HFF-Myc (cell line): Measurements from ENCODE around the gene UGT1A3.

Experiments used
- DNase-seq: peaks from one replicate; pipeline ENCODE4 v3.0.0-alpha.2; 2011; ENCODE audit warnings: low read depth; ENCODE audit errors: extremely low read depth
- H3K4me3 ChIP-seq: replicated peaks from 2 replicates; pipeline ENCODE4 v1.5.1; 2011; ENCODE audit warnings: low read depth, mild to moderate bottlenecking, control low read depth, low read length
- CTCF ChIP-seq: IDR thresholded peaks from 2 replicates; pipeline ENCODE4 v1.5.1; 2012; ENCODE audit warnings: mild to moderate bottlenecking, low read depth, low read length, control low read depth; ENCODE audit errors: missing control alignments

The UGT1A3 gene

DNA sequence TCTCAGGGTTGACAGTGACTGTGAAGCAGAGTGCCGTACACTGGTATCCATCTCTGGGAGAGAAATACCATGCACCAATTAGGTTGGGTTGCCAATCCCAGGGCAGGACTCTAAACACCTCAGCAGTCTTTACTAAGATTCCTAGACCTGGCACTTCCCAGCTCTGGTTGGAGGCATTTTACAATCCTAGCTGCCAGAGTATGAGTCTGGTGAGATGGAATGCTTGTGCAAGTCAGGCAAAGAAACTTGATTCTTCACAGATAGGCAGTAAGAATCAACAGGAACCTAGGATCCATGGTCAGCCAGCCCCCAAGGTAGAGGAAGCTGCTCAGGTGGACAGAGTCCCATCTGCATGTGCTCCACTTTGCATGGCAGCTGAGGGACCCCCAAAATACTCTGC is 22.1 kb upstream of the UGT1A3 start:
- no peak for DNase-seq
- H3K4me3 ChIP-seq, result no peak overlapping the region
- no peak for TF ChIP-seq CTCF

DNA sequence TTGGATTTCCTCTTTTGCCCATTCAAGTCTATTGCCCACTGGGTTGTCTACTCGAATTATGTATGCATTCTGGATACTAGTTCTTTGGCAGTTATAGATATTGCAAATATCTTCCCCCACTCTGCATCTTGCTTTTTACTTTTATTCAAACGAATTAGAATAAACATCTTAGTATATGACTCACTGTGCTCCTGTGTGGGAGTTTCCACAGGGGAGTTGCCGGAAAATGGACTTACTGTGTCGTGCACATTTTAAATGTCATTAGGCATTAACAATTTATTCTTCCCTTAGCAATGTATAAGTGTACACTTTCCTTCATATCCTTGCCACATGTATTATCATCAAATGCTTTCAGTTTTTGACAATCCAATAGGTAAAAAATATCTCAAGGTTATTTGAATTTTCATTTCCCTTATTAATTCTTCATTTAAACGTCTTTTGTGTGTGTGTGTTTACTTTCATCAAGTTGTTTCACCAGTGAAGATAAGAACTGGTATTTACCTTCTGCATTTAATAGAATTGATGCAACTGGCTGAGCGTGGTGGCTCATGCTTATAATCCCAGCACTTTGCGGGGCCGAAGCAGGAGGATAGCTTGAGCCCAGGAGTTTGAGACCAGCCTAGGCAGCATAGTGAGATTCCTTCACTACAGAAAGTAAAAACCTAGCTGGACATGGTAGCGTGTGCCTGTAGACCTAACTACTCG is 20.8 kb upstream of the UGT1A3 start:
- TF ChIP-seq CTCF, result no peak
- no peak for DNase-seq
- H3K4me3 ChIP-seq, result no peak overlapping the region

DNA sequence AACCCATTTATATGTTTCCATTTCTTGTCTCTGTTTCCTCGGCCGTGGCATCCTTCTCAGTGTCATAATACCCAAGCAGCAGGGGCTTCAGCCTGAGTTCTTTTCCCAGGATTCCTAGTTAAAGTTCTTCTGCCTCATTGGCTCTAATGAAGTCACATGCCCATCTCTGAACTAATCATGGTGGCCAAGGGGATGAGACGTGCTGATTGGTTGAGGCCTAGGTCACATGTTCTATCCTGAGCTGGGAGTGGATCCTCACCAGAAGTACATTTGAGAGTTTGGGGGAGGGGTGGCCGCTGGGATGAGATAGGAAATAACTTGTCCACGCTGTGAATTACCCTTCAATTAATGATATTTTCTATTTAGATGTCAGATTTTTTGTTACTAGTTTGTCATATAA is 19.9 kb upstream of the UGT1A3 start:
- H3K4me3 ChIP-seq, result no peak overlapping the region
- DNase-seq, result no peak
- no peak for TF ChIP-seq CTCF

- peak; percentile 47 for DNase-seq
- TF ChIP-seq CTCF, result peak; percentile 97
- H3K4me3 ChIP-seq, result no peak overlapping the region
Observed at GRCh38 chr2:233711312-233712008, 17.4 kb upstream of the UGT1A3 start.

DNA sequence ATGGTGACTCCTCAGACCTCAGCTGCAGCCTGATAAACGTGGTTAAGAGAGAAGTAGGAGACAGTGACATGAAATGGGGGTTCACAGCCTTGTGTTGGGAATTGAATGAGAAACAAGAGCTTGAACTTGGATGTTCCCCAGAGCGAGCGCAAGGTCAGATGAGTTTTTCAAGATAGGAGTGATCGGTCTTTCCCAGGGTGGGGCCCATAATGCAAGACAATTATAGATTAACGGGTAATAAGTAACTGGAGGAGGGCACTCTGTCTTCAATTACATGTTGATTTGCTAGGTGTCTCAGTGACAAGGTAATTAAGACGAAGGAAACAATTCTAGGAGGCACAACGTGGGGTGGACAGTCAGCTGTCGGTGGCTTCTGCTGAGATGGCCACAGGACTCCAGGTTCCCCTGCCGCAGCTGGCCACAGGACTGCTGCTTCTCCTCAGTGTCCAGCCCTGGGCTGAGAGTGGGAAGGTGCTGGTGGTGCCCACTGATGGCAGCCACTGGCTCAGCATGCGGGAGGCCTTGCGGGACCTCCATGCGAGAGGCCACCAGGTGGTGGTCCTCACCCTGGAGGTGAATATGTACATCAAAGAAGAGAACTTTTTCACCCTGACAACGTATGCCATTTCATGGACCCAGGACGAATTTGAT is 16.1 kb upstream of the UGT1A3 start, which contains the start of gene UGT1A5:
TSS of gene UGT1A5 (plus strand) at position 297 of the 651 bp plus-strand sequence. CDS start at position 382, 85 bp downstream.
- no peak within 1 kb of the TSS for H3K4me3 ChIP-seq
- TF ChIP-seq CTCF, result no peak
- DNase-seq, result no peak

GRCh38 chr2:233713262-233713615 is 15.6 kb upstream of the UGT1A3 start:
- DNase-seq, result no peak
- TF ChIP-seq CTCF, result no peak

More at GRCh38 chr2:233713262-233713615, 15.6 kb upstream of the UGT1A3 start:
- H3K4me3 ChIP-seq, result no peak overlapping the region
